Lower leg skin (tissue), 3 donors: ENCODE measurements around the gene ACOT13.

Source experiments
- CTCF ChIP-seq, 3 donors: fragments of 450-650 bp; IDR thresholded peaks; one replicate each; pipeline ENCODE4 v1.5.1; 2016; ENCODE audit warnings: antibody characterized with exemption in 3 of 3, mild to moderate bottlenecking in 3 of 3, moderate library complexity in 2 of 3
- POLR2A ChIP-seq, 2 donors: fragments of 450-650 bp; IDR thresholded peaks; one replicate each; pipeline ENCODE4 v1.6.1; 2016 to 2017; ENCODE audit warnings: antibody characterized with exemption in 2 of 2, mild to moderate bottlenecking in 1 of 2, moderate library complexity in 1 of 2

GRCh38 chr6:24692415-24692814 is 25.5 kb downstream of the ACOT13 start:
- TF ChIP-seq CTCF (IDR thresholded peaks at IDR 0.05) (no peak), POLR2A (IDR thresholded peaks at IDR 0.05) (no peak)
